Measurements from ENCODE around the gene LAMA2. TPM values are rescaled to one million over a fixed set of nuclear protein-coding genes. Genes with fewer than 3 reads are reported as not detected.

Gene LAMA2
- total RNA-seq, 1 donor = 9.4 TPM

GRCh38 chr6:129281168-129281796, 398.3 kb downstream of the LAMA2 start:
- no peaks in the 10 kb centered on the region for H3K36me3 ChIP-seq (ENCODE audit: insufficient read depth, low read length)
- no peak overlapping the region for H3K4me2 ChIP-seq (ENCODE audit: insufficient read depth, low read length)
- no peak for DNase-seq (ENCODE audit: insufficient read length, low spot score, missing footprints)

GRCh38 chr6:129282019-129282418, 399.1 kb downstream of the LAMA2 start:
- Histone ChIP-seq H2AFZ (ENCODE audit: low read length) (no peak overlapping the region), H3K4me2 (ENCODE audit: insufficient read depth, low read length) (no peak overlapping the region), H3K27me3 (ENCODE audit: insufficient read depth, low read length) (no peaks in the 10 kb centered on the region), H3K4me1 (ENCODE audit: insufficient read depth, low read length) (no peaks in the 10 kb centered on the region), H3K36me3 (ENCODE audit: insufficient read depth, low read length) (no peaks in the 10 kb centered on the region), H3K9me3 (ENCODE audit: low read depth, low read length) (no peaks in the 10 kb centered on the region), H4K20me1 (ENCODE audit: insufficient read depth, low read length) (no peaks in the 10 kb centered on the region), H3K79me2 (ENCODE audit: insufficient read depth, low read length) (no peaks in the 10 kb centered on the region), H3K4me3 (ENCODE audit: insufficient read depth, low read length) (no peak overlapping the region), H3K27ac (ENCODE audit: low read depth, low read length) (no peak overlapping the region)
- no peak for TF ChIP-seq CTCF (IDR thresholded peaks at IDR 0.05; ENCODE audit: extremely low read depth, low read depth, low read length)
- no peak for DNase-seq (ENCODE audit: insufficient read length, low spot score, missing footprints)

More at GRCh38 chr6:129281168-129281796, 398.3 kb downstream of the LAMA2 start:
- Histone ChIP-seq H3K27me3 (ENCODE audit: insufficient read depth, low read length) (no peaks in the 10 kb centered on the region), H3K9me3 (ENCODE audit: low read depth, low read length) (no peaks in the 10 kb centered on the region), H3K79me2 (ENCODE audit: insufficient read depth, low read length) (no peaks in the 10 kb centered on the region), H3K4me3 (ENCODE audit: insufficient read depth, low read length) (no peak overlapping the region), H3K27ac (ENCODE audit: low read depth, low read length) (no peak overlapping the region), H3K4me1 (ENCODE audit: insufficient read depth, low read length) (no peaks in the 10 kb centered on the region), H2AFZ (ENCODE audit: low read length) (no peak overlapping the region), H4K20me1 (ENCODE audit: insufficient read depth, low read length) (no peaks in the 10 kb centered on the region)
- TF ChIP-seq CTCF (IDR thresholded peaks at IDR 0.05; ENCODE audit: extremely low read depth, low read depth, low read length) = no peak

GRCh38 chr6:129284225-129284624, 401.3 kb downstream of the LAMA2 start:
- no peak overlapping the region for H3K27ac ChIP-seq (ENCODE audit: low read depth, low read length)

More at GRCh38 chr6:129284225-129284624, 401.3 kb downstream of the LAMA2 start:
- no peak for DNase-seq (ENCODE audit: insufficient read length, low spot score, missing footprints)
- Histone ChIP-seq H3K79me2 (ENCODE audit: insufficient read depth, low read length) (no peaks in the 10 kb centered on the region), H2AFZ (ENCODE audit: low read length) (no peak overlapping the region), H3K9me3 (ENCODE audit: low read depth, low read length) (no peaks in the 10 kb centered on the region), H4K20me1 (ENCODE audit: insufficient read depth, low read length) (no peaks in the 10 kb centered on the region), H3K27me3 (ENCODE audit: insufficient read depth, low read length) (no peaks in the 10 kb centered on the region), H3K4me3 (ENCODE audit: insufficient read depth, low read length) (no peak overlapping the region), H3K4me2 (ENCODE audit: insufficient read depth, low read length) (no peak overlapping the region), H3K36me3 (ENCODE audit: insufficient read depth, low read length) (no peaks in the 10 kb centered on the region), H3K4me1 (ENCODE audit: insufficient read depth, low read length) (no peaks in the 10 kb centered on the region)
- no peak for TF ChIP-seq CTCF (IDR thresholded peaks at IDR 0.05; ENCODE audit: extremely low read depth, low read depth, low read length)

Data from osteoblast (primary cell).